ENCODE data around the gene DHRS3. TPM values are rescaled to one million over a fixed set of nuclear protein-coding genes. Genes with fewer than 3 reads are reported as not detected.

The DHRS3 gene
- total RNA-seq, 6 experiments from 2014 or later: 6.0 to 29.1 (median 27.1) TPM

DNA sequence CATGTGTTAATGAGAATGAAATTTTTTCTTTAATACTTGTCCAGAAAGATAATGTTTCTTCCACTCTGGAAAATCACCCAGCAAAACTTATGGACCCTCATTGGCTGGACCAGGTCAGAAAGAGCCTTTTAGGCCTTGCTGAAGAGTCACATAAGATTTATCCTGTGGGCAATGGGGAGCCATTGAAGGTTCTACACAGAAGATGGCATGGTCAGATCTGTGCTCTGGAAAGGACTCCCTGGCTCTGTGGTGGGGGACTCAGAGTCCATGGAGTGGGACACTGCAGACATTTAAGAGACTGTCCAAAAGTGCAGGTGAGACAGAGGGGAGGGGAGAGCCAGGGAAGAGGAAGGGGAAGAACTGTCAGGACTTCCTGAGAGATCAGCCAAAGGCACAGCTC lies 66.4 kb downstream of the DHRS3 start:
- no peak overlapping the region for H3K4me3 Mint-ChIP-seq
- H3K9me3 Mint-ChIP-seq: no peaks in the 10 kb centered on the region
- peaks cover 32% of the 10 kb centered on the region for H3K4me1 Mint-ChIP-seq (ENCODE audit: low read depth)
- TF ChIP-seq, protein P1, sequence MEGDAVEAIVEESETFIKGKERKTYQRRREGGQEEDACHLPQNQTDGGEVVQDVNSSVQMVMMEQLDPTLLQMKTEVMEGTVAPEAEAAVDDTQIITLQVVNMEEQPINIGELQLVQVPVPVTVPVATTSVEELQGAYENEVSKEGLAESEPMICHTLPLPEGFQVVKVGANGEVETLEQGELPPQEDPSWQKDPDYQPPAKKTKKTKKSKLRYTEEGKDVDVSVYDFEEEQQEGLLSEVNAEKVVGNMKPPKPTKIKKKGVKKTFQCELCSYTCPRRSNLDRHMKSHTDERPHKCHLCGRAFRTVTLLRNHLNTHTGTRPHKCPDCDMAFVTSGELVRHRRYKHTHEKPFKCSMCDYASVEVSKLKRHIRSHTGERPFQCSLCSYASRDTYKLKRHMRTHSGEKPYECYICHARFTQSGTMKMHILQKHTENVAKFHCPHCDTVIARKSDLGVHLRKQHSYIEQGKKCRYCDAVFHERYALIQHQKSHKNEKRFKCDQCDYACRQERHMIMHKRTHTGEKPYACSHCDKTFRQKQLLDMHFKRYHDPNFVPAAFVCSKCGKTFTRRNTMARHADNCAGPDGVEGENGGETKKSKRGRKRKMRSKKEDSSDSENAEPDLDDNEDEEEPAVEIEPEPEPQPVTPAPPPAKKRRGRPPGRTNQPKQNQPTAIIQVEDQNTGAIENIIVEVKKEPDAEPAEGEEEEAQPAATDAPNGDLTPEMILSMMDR (IDR thresholded peaks at IDR 0.05): no peak
- H3K27ac Mint-ChIP-seq: no peak overlapping the region
- H3K27me3 Mint-ChIP-seq (ENCODE audit: insufficient read depth): peaks cover 7% of the 10 kb centered on the region
- no peak for DNase-seq
- H3K36me3 Mint-ChIP-seq (ENCODE audit: low read depth): no peaks in the 10 kb centered on the region

DNA sequence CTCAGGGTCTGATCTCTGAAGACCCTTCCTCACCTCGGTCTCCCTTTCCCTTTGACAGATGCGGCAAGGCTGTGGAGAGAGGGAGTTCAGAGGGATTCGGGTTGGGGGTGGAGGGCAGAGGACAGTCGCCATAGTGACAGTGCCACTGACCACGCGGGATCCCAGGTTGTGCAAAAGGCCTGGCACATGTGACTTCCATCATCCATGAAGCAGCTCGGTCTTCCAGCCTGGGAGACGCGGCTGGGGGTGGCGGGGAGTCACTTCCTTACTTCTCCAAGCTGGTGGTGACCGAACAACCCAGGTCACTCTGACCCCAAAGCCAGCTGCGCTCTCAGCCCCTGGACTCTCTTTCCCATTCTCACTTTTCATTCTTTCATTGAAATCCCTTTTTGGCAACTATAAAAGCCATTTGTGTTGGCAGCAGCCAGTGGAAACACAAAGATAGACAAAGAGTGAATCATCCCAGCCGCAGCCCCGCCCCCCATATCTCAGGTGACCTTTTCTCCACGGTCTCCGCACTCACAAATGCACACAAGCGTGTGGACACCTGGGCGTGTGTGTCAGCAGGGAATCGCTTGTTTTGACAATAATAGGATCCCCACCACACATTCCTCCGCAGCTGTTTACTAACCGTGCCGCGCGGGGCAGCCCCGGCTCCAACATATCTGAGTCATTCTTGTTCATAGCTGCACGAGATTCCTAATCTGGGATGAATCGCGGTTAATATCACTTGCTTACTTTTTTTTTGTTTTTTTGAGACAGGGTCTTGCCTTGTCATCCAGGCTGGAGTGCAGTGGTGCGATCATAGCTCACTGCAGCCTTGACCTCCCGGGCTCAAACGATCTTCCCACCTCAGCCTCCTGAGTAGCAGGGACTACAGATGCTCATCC lies 68.3 kb downstream of the DHRS3 start:
- TF ChIP-seq, protein P1 (IDR thresholded peaks at IDR 0.05): no peak
- Mint-ChIP-seq H3K36me3 (ENCODE audit: low read depth) (no peaks in the 10 kb centered on the region), H3K27me3 (ENCODE audit: insufficient read depth) (peaks cover 7% of the 10 kb centered on the region), H3K9me3 (no peaks in the 10 kb centered on the region), H3K27ac (peak overlapping the region; percentile 83), H3K4me1 (ENCODE audit: low read depth) (peaks cover 27% of the 10 kb centered on the region), H3K4me3 (peak overlapping the region; percentile 80)
- DNase-seq: peak; percentile 64

DNA sequence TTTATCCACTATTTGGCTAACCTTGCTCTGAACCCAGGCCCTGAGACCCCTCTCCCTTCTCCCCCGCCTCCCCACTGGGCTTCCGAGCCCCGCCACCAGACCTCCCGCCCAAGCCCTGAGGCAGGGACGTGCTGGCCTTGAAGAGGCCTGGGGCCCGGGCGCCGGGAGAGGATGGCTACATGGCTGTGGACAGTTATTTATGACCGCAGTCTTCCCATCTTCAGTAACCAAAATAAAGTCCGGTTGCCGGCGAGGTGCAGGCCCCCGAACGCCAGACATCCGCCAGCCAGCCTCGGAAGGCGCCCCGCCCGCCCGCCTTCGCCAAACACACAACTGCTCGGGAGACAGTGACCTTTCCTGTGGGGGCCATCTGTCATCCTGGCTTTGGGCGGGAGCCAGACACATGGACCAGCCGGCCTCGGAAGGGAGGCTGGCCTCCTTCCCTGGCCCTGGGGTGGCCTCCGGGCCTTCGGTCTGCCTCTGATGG lies 69.0 kb downstream of the DHRS3 start:
- H3K36me3 Mint-ChIP-seq (ENCODE audit: low read depth): no peaks in the 10 kb centered on the region
- DNase-seq: no peak
- peaks cover 8% of the 10 kb centered on the region for H3K27me3 Mint-ChIP-seq (ENCODE audit: insufficient read depth)
- TF ChIP-seq, protein P1 (IDR thresholded peaks at IDR 0.05): no peak
- H3K4me1 Mint-ChIP-seq (ENCODE audit: low read depth): peaks cover 24% of the 10 kb centered on the region
- peak overlapping the region; percentile 83; the same call in 1 of the 2 replicates for H3K27ac Mint-ChIP-seq
- H3K9me3 Mint-ChIP-seq: no peaks in the 10 kb centered on the region
- H3K4me3 Mint-ChIP-seq: peak overlapping the region; percentile 80; the same call in 1 of the 2 replicates

DNA sequence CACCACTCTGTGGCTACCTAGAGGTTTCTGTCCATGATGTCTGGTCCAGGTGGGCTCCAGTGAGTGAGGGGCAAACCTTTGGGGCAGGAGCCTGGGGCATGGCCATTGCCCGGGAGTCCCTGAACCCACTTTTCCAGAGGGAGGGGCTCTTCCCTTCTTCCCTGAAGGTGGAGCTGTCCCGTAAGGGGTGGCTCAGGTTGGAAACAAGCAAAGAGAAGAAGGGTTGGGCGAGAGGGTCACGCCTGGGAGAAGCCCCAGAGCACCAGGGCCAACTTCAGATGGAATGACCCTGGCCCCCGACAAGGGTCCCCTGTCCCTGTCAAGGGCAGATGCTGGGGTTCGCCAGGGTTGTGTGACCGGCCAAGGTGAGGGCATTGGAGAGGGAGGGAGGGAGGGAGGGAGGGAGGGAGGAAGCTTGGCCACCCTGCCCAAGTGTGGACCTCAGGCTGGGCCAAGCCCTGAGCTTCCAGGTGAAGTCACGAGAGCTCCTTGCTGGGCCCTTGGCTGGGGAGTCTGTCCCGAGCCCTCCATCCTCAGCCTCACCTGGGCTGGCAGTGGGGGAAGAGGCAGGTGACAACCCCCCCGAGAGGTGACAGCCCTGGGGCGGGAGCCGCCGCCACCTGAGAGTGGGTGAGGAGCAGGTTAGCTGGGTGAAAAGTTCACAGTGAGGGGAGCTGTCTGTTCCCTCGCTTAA lies 69.6 kb downstream of the DHRS3 start:
- TF ChIP-seq, protein P1 (IDR thresholded peaks at IDR 0.05): no peak
- no peaks in the 10 kb centered on the region for H3K36me3 Mint-ChIP-seq (ENCODE audit: low read depth)
- H3K27me3 Mint-ChIP-seq (ENCODE audit: insufficient read depth): peaks cover 6% of the 10 kb centered on the region
- H3K27ac Mint-ChIP-seq: no peak overlapping the region
- no peak for DNase-seq
- H3K4me1 Mint-ChIP-seq (ENCODE audit: low read depth): peaks cover 22% of the 10 kb centered on the region
- no peak overlapping the region for H3K4me3 Mint-ChIP-seq
- H3K9me3 Mint-ChIP-seq: no peaks in the 10 kb centered on the region

DNA sequence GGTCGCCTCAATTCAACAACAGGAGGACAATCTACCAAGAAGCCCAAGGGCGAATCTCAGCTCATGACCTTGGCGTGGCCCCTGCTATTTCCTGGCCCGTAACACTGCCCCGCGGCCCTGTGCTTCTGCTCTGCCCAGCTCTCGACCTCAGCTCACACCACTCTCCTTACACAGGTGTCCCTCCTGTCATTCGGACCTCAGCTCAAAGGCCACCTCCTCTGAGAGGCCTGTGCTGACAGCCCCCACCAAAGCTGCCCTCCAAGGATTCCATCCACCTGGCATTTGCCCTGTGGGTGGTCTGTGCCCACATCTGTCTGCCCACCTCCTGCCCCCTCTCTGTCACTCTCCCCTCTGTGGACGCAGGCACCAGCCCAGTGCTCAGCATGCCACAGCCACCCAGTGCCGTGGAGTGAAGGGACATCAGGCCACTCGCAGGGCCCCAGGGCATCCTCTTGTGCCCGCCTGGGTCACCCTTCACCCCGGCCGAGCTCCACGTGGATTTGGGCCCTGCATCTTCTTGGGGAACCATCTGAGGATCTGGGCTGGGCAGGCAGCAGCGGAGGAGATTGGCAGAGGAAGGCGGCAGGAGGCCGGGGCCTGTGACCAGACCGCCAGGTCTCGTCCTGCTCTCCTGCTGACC lies 70.3 kb downstream of the DHRS3 start:
- Mint-ChIP-seq H3K9me3 (no peaks in the 10 kb centered on the region), H3K4me3 (no peak overlapping the region), H3K27ac (no peak overlapping the region), H3K4me1 (ENCODE audit: low read depth) (peaks cover 16% of the 10 kb centered on the region), H3K27me3 (ENCODE audit: insufficient read depth) (peaks cover 8% of the 10 kb centered on the region), H3K36me3 (ENCODE audit: low read depth) (no peaks in the 10 kb centered on the region)
- TF ChIP-seq, protein P1 (IDR thresholded peaks at IDR 0.05): no peak
- no peak for DNase-seq
